ENCODE results near the gene RAB12.
A peak's percentile ranks its signal among the peaks of the same experiment; 100 is the strongest.

RAB12 gene

GRCh38 chr18:8603663-8604520 is 5.3 kb upstream of the RAB12 start:
- H3K9me2 ChIP-seq (replicated peaks; ENCODE audit: insufficient read depth, low read length): no peaks in the 10 kb centered on the region
- peaks cover 12% of the 10 kb centered on the region; the same call in 1 of the 2 replicates for H3F3A ChIP-seq (ENCODE audit: insufficient read depth)
- no peaks in the 10 kb centered on the region for H3K27me3 ChIP-seq (ENCODE audit: low read length)
- no peak for TF ChIP-seq EZH2phosphoT487 (conservative IDR thresholded peaks at IDR 0.05; ENCODE audit: low read length)
- no peak for TF ChIP-seq CTCF (IDR thresholded peaks at IDR 0.05; ENCODE audit: insufficient read depth, low read length, poor library complexity, severe bottlenecking)
- H3K4me3 ChIP-seq (ENCODE audit: insufficient read depth, low read length, poor library complexity, severe bottlenecking): no peak overlapping the region
- no peak overlapping the region for H2AFZ ChIP-seq (ENCODE audit: low read depth, low read length, severe bottlenecking)
- H3K4me2 ChIP-seq (ENCODE audit: low read depth, low read length, poor library complexity, severe bottlenecking): peak overlapping the region; percentile 41
- no peaks in the 10 kb centered on the region for H3K36me3 ChIP-seq (ENCODE audit: low read length)
- H3K9me3 ChIP-seq (ENCODE audit: insufficient read depth, low read length): no peaks in the 10 kb centered on the region
- H4K20me1 ChIP-seq (ENCODE audit: low read depth, low read length): no peaks in the 10 kb centered on the region
- no peaks in the 10 kb centered on the region for H3K79me2 ChIP-seq (ENCODE audit: insufficient read depth, low read length)
- no peak overlapping the region for H3K27ac ChIP-seq (ENCODE audit: low read depth, low read length)
- H3K9ac ChIP-seq (ENCODE audit: low read length): no peak overlapping the region

- Histone ChIP-seq H2AFZ (ENCODE audit: low read depth, low read length, severe bottlenecking) (no peak overlapping the region), H3K9me3 (ENCODE audit: insufficient read depth, low read length) (no peaks in the 10 kb centered on the region), H3K9me2 (replicated peaks; ENCODE audit: insufficient read depth, low read length) (no peaks in the 10 kb centered on the region), H3K9ac (ENCODE audit: low read length) (no peak overlapping the region), H4K20me1 (ENCODE audit: low read depth, low read length) (peaks cover 6% of the 10 kb centered on the region; the same call in 1 of the 2 replicates), H3K27me3 (ENCODE audit: low read length) (no peaks in the 10 kb centered on the region), H3K4me3 (ENCODE audit: insufficient read depth, low read length, poor library complexity, severe bottlenecking) (no peak overlapping the region), H3K36me3 (ENCODE audit: low read length) (no peaks in the 10 kb centered on the region), H3K27ac (ENCODE audit: low read depth, low read length) (no peak overlapping the region), H3K79me2 (ENCODE audit: insufficient read depth, low read length) (peaks cover 14% of the 10 kb centered on the region), H3F3A (ENCODE audit: insufficient read depth) (peaks cover 12% of the 10 kb centered on the region; the same call in 1 of the 2 replicates), H3K4me2 (ENCODE audit: low read depth, low read length, poor library complexity, severe bottlenecking) (no peak overlapping the region)
- TF ChIP-seq EZH2phosphoT487 (conservative IDR thresholded peaks at IDR 0.05; ENCODE audit: low read length): no peak
- no peak for TF ChIP-seq CTCF (IDR thresholded peaks at IDR 0.05; ENCODE audit: insufficient read depth, low read length, poor library complexity, severe bottlenecking)
These were observed 3.3 kb upstream of the RAB12 start for GRCh38 chr18:8605974-8606373.

GRCh38 chr18:8607776-8608742 is 1.2 kb upstream of the RAB12 start:
- peaks cover 12% of the 10 kb centered on the region; the same call in 1 of the 2 replicates for H4K20me1 ChIP-seq (ENCODE audit: low read depth, low read length)
- peaks cover 34% of the 10 kb centered on the region for H3K79me2 ChIP-seq (ENCODE audit: insufficient read depth, low read length)
- H2AFZ ChIP-seq (ENCODE audit: low read depth, low read length, severe bottlenecking): peak overlapping the region; percentile 100
- peak overlapping the region; percentile 63 for H3K4me3 ChIP-seq (ENCODE audit: insufficient read depth, low read length, poor library complexity, severe bottlenecking)
- H3K9ac ChIP-seq (ENCODE audit: low read length): peak overlapping the region; percentile 90
- no peaks in the 10 kb centered on the region for H3K36me3 ChIP-seq (ENCODE audit: low read length)
- H3F3A ChIP-seq (ENCODE audit: insufficient read depth): peaks cover 12% of the 10 kb centered on the region; the same call in 1 of the 2 replicates
- no peaks in the 10 kb centered on the region for H3K9me3 ChIP-seq (ENCODE audit: insufficient read depth, low read length)
- H3K27me3 ChIP-seq (ENCODE audit: low read length): no peaks in the 10 kb centered on the region
- no peaks in the 10 kb centered on the region for H3K9me2 ChIP-seq (replicated peaks; ENCODE audit: insufficient read depth, low read length)
- H3K4me2 ChIP-seq (ENCODE audit: low read depth, low read length, poor library complexity, severe bottlenecking): peak overlapping the region; percentile 99
- H3K27ac ChIP-seq (ENCODE audit: low read depth, low read length): no peak overlapping the region
- no peak for TF ChIP-seq CTCF (IDR thresholded peaks at IDR 0.05; ENCODE audit: insufficient read depth, low read length, poor library complexity, severe bottlenecking)
- TF ChIP-seq EZH2phosphoT487 (conservative IDR thresholded peaks at IDR 0.05; ENCODE audit: low read length): no peak
